ENCODE results near the gene HTRA3. TPM values are rescaled to one million over a fixed set of nuclear protein-coding genes. Genes with fewer than 3 reads are reported as not detected.

HTRA3 gene
- total RNA-seq, 1 donor from 2014 or later: 1.2 TPM

DNA sequence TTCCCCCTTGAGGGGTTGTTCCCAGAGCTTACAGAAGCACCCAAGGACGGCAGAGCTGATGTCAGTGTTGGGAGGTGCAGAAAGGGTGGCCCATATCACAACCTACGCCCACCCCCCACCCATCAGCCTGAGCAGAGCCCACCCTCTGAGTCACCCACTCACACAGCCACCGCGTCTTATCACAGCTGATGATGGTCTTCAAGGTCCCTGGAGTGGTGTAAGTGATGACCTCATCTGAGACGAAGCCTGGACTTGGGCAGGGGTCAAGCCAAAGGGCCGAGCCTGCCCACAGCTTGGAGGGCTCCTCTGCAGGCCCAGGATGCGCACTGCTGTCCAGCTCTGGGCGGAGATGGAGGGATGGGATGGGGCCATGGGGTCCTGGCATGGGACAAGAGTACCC lies 3.0 kb upstream of the HTRA3 start:
- no peak for DNase-seq (ENCODE audit: low read depth in 2 of 2)

DNA sequence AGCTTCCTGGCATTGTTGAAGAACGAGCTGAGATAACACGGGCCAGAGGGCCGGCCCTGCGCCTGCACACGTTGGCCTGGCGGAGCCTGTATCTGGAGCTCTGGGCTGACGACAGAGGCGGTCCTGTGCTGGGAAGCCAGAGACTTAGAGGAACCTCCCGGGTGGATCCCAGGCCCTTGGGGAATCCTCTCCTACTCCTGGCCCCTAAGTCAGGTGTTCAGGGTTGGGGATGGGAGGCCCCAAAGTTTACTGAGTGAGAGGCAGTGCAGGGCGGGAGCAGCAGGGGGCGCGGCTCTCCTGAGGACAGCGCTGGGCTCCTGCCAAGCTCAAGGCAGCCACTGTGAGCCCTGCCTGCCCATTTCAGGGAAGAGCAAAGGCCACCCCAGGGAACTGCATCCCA lies 2.5 kb upstream of the HTRA3 start:
- DNase-seq (ENCODE audit: low read depth in 2 of 2): peak; percentile 78 to 82

DNA sequence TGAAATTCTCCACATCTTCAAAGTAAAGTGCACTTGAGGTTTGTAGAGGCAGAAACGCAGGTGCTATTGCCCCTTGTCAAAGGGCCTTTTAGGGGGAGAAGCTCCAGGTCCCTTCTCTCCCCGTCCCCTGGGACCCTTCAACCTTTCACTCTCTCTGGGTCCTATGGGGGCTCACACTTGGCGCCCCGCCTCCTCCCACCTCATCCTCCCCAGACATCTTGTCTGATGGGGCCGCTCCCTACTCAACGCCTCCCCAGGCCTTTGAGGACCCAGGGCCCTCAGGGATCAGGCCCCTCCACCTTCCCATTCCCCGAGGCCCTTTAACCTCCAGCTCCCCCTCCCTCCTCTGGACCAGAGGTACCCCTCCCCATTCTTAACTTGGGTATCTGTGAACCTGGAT lies 1.3 kb upstream of the HTRA3 start:
- no peak for DNase-seq (ENCODE audit: low read depth in 2 of 2)

DNA sequence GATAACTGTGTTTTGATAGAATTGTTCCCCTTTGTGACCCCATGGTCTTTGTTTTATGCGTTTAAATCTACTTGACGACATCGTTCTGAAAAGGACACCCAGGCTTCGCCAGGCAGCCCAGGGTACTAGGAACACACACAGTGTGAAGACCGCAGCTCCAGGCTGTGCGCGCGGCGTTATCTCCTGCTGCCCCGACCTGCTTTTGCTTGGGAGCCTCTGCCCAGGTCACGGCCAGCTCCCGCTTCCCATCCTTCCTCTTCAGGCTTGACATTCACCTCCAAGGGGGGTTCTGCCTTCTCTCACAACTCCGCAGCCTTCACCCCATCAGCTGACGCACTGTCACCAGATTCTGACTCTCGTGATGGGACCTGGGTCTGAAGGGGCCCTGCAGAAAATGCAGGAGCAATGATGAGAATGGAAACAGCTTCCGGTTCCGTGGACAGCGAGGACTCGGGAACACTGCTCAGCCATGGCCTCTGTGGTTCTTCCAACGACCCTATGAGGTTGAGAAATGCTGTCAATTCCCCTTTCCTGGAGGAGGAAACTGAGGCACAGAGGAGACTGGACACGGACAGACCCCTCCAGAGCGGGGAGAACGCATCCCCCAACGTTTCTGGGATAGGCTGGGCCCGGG lies 536 bp upstream of the HTRA3 start:
- DNase-seq (ENCODE audit: low read depth in 2 of 2): no peak

DNA sequence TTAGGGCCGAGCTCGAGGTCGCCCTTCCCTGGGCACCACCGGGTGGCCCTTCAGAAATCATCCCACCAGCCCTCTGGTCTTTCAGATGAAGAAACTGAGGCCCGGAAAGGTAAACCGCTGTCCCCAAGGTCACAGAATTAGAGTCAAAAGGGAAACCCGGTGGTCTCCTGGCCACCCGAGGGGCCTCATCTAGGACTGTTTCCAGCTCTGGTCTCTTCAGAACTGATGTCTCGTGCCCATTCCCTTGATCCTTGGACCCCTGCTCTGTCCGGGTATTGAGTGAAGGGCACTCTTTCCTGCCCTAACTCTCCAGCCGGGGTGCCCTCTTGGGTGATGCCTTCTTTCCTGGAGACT lies 841 bp downstream of the HTRA3 start:
- DNase-seq (ENCODE audit: low read depth in 2 of 2): no peak

DNA sequence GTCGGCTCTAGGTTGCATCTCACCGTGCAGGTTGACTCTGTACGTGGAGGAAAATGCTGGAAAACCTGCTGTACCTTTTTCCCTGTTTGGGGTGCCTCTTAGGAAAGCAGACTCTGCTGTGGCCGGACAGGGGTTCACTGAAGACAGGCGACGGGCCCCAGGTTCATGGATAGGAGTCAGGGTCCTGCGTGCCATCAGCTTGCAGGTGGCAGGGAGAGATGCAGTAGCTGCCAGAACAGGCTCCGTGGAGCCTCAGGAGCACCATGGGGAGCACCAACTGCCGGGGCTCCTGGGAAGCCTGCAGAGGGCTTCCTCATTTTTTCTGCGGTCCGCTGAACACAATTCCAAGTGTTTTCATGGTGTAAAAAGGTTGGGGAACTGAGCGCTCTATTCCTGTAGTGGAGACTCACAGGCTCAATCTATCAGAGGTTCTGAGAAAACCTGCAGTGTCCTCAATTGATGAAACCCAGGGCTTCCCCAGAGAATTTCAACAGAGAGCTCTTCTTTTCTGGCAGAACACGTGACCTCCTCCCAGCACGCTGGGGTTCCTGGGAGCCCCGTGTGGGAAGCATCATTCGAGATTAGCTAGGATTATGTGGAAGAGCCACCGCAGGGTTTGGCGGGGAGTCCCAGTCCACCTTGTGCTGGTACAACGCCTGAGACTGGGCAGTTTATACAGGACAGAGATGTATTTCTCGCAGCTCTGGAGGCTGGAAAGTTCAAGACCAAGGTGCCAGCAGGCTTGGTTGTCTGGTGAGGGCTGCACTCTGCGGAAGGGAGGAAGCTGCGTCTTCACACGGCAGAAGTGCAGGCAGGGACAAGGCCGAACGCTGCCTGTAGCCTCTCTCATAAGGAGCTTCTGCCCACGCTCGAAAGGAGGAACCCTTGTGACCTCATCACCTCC lies 1.6 kb downstream of the HTRA3 start:
- no peak for DNase-seq (ENCODE audit: low read depth in 2 of 2)

DNA sequence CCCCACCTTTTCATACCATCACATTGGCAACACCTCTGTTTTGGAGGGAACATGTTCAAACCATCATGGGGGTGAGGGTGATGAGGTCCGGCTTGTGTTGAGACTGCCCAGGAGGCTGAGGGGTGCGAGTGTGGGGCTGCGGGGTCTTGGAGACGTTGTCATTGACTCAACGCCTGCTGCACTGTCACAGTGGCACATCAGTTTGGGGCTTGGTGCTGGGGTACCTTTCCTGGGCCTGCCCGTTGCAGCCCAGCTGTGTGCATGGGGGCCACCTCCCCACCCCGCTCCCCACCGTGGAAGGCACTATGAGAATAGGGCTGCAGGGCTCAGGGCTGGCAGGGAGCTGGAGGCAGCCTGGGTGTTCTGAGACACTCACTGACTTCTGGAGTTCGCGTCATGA lies 2.3 kb downstream of the HTRA3 start:
- no peak for DNase-seq (ENCODE audit: low read depth in 2 of 2)

DNA sequence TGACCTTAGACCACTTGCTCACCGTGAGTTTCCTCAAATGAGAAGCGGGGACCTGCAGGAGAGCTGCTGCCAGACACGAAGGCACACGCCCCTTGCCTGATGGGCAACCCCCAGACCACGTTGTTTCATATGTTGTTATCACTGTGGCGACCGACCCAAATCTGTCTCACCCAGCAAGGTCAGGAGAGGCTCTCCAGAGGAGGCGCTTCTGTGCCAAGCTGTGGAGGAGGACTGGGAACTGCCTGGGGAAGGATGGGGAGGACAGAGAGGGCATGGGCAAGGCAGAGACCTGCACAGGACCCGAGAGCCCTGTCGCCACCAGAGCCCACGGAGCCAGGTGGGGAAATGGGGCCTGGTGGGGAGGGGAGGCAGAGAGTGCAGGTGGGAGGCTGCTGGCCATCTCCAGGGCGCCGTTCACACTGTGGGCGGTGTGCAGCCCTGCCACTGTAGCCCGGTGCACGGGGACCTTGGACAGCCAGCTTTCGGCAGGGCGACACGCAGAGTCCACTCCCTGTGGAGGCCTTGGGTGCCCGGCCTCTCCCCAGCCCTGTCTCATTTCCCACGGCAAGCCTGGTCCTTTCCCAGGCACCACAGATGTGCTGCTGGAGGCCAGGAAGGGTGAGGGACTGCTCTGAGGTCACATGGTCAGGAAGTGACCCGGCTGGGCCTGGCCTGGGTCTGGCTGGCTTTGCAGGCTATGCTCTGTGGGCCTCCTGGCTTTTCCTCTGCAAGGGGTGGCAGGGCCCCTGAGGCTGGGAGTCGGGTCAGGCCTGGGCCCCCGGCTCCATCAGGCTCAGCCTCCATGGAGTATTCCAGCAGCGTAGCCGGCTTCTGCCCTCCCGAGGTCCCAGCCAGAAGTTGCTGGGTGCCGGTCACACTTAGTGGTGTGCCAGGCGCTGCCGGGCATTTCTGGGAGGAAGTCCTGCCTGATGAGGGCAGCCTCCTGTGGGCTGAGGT lies 3.2 kb downstream of the HTRA3 start:
- DNase-seq (ENCODE audit: low read depth in 2 of 2): peak; percentile 49 to 74

DNA sequence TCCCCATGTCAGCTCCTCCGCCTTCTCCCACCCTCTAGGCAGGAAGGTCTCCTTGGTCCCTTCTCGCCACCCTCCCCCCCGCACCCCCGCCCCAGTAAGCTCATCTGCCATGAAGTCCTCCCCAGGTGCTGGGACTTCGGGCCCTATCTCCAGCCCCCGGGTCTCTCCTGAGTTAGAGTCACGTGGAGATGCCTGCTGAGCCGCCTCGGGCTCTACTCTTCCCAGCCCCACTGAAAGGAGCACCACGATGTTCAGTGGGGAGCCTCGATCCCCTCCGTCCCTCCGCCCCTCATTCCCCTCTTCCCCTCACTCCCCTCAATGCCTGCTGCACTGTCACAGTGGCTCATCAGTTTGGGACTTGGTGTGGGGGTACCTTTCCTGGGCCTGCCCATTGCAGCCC lies 3.9 kb downstream of the HTRA3 start:
- DNase-seq (ENCODE audit: low read depth in 2 of 2): no peak

DNA sequence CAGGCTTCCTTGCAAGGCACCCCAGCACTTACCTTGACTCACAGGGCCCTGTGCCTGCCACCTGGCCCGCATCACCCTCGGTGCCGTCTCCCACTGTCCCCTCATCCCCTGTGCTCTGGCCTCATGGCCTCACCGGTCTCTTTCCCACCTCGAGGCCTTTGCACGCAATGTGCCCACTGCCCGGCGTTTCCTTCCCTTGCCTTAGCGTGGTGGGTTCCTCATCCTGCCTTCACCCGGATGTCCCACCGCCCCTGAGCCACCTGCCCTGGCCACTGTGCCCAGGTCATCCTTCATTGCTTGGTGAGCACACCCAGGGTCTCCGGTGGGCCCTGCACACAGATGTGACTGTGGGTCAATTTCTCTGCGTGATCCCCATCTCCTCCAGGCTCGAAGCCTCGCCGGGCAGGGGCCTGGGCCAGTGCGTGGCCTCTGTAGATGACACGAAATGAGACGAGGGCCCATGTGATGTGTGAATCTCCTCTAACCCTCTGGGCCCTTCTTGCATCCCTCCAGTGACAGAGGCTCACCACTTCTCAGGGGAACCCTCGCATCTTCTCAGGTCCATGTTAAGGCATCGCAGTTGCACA lies 4.6 kb downstream of the HTRA3 start:
- DNase-seq (ENCODE audit: low read depth in 2 of 2): no peak

DNA sequence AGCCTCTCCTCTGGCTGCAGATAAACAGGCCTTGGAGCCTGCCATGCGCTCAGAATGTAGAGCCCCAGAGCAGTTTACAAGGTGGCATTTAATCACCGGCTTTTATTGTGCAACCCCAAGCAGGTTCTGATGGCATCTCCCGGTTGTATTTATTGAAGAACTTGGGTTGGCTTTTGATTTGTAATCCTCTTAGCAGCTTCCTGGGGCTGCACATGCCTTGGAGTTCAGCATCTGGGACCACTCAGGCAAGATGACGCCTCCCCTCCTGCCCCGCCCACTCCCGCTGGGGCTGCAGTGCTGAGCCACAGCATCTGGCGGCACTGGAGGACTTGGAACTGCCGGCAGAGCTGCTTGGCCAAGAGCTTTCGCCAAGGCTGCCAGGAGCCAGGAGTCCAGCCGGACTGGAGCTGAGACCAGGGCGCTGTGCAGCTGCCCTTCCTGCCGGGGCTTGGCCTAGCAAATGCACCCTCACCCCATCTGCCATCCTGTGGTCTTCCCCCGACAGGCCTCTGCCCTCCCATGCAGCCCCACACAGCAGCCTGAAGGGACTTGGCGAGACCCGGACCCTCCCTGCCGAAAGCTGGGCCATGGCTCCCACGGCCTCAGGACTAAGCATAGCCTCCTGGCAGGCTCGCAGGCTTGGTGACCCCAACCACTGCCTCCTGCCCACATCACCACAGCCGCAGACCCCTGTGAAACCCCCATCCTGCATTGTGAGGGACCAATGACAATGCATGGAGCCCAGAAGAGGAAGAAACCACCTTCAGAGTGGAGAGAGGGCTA lies 5.4 kb downstream of the HTRA3 start:
- DNase-seq (ENCODE audit: low read depth in 2 of 2): peak in 1 of 2 donors; percentile 25

DNA sequence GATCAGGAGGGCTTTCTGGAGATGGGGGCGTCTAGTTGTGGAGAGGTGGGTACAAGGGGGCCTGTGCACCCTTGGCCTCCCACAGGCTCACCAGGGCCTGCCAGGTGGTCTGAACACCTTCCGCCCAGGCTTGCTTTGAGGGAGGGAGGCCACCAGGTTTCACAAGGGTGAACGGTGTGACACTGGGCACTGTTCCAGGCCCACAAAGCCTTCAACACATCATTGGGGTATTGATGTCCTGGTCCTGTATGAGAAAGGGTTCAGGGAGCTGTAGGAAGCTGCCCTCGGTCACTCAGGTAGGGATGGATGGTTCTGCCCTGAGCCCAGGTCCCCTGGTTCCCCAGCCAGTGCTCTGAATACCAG lies 6.0 kb downstream of the HTRA3 start:
- no peak for DNase-seq (ENCODE audit: low read depth in 2 of 2)

DNA sequence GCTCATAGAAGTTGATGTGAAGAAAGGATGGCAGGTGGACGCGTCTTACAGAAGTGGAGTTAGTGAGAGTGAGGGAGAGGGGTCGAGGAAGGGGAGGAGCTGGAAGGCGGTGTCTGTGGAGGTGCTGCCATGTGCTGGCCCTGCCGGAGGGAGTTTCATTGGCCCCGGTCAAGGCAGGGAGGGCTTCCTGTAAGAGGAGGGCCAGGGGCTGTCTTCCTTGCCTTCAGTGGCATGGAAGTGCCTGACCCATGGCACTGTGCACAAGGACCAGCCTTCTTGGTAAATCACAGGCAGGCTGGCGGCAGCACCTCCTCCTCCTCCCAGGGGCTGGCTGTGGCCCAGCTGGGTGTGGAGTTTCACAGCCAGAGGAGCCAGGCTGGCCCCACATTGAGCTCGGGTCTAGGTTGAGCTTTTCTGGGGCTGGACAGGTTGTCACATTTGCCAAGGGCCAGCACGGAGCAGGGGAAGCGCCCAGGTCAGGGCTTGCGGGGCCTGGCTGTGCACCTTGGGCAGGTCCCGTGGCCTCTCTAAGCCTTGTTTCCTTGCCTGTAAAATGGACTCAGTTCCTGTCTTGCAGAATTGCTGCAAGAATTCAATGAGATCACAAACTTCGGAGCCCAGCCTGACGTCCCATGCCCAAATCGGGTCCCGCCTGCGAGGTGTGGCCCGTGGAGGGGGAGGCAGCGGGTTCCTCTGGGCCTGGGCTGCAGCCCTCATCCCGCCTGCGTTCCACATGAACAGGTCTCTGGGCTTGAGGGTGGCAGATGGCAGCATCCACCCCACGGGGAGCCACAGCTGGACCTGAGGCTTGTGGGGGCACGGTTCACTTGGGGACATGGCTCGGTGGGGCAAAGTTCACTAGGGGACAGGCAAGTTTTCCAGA lies 7.0 kb downstream of the HTRA3 start:
- peak in 1 of 2 donors; percentile 31 for DNase-seq (ENCODE audit: low read depth in 2 of 2)

DNA sequence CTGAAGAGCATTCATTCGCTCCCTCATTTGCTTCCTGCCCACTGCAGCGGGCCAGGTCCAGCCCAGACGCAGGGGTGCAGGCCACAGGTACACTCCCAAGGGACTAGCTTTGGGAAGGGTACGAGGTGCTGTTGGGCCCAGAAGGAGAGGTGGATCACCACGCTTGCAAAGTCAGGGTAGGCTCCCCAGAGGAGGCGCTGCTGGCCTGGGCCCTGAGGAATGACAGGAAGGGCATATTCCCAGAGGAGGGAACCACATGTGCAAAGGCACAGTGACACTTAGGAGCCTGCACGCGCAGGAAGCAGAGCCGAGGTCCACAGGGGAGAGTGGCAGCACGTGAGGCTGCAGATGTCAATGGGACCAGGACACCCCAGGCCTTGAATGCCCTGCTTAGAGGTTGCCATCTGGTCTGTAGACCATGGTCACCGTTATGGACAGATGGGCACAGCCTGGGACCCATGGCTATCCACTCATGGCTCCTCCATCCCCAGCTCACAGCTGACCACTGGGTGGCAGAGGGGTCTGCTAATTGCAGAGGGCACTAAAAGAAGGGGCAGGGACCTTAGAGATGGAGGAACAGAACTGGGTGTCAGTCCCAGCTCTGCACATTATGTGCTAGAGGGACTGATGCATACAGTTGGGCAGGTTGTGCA lies 7.9 kb downstream of the HTRA3 start:
- no peak for DNase-seq (ENCODE audit: low read depth in 2 of 2)

DNA sequence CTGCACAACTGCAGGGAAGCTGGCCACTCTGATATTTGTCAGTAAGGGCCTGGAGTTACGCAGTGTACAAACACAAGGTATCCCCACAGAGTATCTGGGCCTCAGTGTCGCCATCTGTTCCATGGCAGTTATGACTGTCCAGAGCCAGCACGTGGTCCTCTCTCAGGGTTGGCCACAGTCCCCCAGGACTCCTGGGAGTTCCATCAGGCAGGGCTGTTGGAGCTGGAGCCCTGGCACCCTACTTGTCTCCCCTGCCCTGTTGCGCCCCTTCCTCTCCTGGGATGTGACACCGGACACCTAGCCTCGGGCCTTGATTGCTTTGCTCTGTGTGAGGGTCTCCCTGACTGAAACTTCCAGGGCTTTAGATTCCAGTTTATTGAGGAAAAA lies 8.4 kb downstream of the HTRA3 start:
- peak in 1 of 2 donors; percentile 24 for DNase-seq (ENCODE audit: low read depth in 2 of 2)

DNA sequence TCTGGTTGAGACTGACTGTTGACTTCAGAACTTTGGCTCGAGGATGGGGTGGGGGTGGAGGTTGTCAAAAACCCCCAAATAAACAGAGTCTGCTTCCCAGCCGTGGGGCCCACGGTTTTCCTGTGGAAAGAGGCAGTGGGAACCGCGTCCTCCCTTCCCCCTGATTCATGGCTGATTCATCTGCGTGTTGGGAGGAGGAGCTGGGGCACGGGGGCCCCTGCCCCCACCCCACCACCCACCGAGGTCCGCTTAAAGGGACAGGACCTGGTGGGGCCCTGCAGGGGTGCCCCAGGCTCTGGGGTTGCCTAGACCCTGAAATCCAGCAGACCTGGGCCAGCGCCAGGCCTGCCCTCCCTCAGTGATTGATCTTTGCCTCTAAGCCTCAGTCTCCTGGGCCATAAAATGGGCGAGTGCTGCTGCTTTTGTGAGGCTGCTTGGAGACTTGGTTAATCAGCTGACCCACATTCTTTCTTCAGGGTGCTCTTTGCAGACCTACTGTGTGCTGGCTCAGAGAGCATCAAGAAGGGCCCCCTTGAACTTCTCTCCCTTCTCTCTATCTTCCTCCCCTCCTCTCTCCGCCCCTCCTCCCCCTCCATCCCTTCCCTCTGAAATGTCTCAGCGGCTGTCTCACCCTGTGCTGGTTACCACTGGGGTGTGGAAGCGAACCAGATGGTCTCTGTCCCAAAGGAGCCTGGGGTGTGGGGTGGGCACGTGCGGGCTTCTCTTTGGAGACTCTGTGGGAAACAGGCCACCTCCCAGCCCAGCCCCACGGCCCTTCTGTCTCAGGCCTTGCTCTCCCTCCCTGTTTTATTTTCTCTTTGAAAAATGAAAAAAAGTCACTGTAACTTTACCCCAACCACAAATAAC lies 9.1 kb downstream of the HTRA3 start:
- DNase-seq (ENCODE audit: low read depth in 2 of 2): peak; percentile 70 to 91

DNA sequence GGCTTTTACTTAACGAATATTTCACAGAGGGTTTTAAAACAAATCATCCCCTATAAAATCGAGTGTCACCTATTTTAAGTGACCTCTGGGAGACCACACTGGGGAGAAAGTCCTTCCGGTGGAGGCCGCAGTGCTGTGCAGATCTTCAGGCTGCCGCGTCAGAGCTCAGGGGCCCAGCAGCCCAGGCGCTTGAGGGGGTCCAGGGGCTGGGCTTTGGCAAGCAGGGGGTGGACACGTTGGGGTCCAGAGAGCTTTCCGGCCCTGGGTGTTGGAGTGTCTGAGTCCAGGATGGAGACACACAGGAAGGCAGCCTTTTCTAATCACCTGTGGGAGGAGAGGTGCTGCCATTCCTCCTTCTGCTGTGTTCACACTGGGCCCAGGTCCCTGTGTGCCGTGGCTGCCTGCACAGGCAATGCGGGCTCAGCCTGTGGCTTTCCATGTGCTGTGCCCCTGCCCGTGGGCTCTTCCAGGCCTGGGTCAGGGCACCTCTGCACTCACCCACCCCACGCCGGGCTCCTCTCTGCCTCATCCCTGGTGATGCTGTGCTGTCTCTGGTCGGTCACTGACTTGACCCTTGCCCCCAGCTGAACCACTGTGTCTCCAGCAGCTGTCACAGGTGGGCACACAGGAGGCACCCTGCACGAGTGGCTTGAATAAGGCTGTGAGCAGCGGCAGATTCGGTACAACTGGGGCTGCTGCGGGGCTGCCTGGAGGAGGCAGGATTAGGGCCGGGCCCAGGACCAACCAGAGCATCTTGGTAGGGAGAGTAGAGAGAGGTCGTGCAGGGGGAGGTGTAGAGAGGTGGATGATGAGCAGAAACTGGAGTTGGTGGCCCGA lies 10.0 kb downstream of the HTRA3 start:
- no peak for DNase-seq (ENCODE audit: low read depth in 2 of 2)
